A172 (cell line): ENCODE results near the gene SLC22A4. TPM values are rescaled to one million over a fixed set of nuclear protein-coding genes. Genes with fewer than 3 reads are reported as not detected.

Experiments
- DNase-seq: peaks from one replicate; pipeline ENCODE4 v3.0.0-alpha.2; 2015; ENCODE audit warnings: low spot score
- total RNA-seq: library from RNA; depleted of rRNA; stranded (reverse); fragments of >200 nt; shearing (Covaris generic); gene quantifications from 2 replicates; pipeline ENCODE4 v1.2.3, GENCODE V29; 2014

Gene SLC22A4
- total RNA-seq, 1 experiment from 2014 or later, result 4.9 TPM

DNA sequence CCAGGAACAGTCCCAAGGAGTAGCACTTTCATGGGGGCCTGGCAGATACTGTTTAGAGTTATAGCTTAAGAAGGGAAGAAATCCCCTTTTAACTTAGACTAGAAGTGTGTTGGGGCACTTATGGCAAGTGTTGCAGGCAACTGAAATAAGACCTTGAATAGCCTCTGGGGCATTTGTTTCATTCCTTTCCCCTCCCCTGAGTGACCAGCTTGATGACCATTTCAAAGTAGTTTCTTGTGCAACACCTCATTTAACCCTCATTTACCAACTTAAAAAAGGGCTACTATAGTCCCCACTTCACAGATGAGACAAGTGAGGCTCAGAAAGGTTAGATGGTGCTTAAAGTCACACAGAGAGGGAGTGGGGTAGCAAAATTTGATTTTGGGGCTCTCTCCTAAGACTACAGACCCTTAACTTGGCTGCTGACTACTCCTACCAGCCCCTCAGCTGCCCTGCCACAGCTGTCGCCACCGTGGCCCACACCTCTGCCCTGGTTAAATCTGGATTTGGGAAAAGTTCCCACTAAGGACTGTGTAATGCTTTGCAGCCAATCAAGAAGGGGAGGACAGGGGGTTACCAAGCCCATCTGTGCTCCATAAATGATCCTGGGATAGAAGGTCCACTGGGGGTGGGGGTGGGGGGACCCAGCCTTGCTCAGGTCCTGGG, 31.2 kb upstream of the SLC22A4 start:
- DNase-seq, result no peak

DNA sequence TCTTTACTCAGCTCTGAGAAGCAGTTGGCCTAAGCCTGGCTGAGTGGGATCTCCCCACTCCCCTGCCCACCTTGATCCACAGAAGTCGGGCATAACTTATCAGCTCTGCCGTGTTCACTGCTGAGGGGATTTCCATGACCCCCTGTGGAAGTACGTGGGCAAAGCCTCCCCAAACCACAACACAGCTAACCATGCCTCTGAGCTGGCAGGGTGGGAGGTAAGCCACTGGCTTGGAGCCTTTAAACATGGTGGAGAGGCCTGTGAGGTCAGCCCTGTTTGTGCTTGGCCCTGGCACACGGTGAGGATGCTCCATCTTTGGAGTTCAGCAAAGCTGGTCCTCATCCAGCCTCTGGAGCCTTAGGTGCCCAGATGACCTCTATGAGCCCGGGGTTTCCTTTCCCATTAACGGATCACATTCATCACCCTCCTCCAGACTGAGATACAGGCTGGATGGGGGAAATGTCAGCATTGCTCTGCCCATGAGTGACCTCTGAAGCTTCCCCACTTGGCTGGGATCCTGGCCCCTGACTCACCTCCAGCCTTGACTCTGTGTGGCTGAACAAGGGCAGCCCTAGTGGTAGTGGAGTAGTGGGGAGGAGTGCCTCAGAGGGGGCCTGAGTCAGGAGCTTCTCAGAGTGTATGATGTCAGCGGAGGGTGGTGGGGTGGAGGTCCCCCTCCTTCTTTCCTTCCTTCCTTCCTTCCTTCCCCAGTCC, 30.5 kb upstream of the SLC22A4 start:
- DNase-seq, result peak; percentile 91

DNA sequence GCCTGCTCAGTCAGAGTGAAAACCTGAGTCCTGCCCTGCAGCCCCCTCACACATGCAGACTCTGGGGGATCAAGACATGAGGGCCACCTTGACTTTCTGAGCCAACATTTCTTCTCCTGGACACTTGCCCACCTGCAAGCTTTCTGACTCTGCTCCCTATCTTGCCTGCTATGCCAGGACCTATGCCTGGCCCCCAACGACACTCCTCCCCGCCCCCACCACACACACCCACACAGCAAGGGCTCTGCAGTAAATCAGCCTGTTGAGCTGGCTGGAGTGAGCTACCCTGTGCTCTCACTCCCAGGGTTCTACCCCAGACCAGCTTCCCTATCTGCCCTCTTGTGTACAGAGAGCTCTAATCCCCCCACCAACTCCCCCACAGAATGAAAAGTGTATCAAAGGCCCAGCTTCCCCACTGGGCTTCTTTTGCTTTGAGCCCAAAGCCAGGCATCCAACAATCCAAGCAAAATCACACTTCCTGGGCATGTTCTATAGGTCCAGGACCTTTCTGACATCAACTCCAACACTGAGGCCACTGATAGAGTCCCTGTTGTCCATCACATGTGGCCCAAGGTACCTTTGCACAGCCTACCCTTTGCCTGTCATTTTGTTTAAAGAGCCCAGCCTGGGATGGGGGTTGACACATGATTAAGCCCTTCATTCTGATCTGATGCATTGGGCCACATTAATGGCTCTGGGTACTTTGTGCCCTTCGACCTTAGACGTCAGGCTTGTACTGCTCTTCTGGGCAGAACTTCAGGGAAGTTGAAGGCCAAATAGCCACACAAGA, 29.5 kb upstream of the SLC22A4 start:
- DNase-seq, result no peak

GRCh38 chr5:132265336-132266030, 28.7 kb upstream of the SLC22A4 start:
- DNase-seq, result peak; percentile 94

GRCh38 chr5:132266031-132266835, 28.0 kb upstream of the SLC22A4 start:
- no peak for DNase-seq

DNA sequence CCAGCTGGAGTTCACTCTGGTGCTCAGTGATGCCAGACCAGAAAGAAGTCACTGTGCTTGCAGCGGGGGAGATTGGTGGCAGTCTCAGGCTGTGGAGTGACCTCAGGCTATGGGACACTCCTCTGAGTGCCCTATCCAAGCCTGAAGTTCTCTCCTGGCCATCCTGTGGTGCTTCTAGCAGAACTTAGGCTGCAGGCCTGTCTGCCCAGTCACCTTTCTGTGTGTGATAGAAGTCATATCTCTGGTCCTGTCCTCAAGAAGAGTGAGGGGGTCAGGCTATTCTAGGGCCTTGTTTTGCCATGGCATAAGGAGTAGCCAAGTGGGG, 27.4 kb upstream of the SLC22A4 start:
- no peak for DNase-seq

DNA sequence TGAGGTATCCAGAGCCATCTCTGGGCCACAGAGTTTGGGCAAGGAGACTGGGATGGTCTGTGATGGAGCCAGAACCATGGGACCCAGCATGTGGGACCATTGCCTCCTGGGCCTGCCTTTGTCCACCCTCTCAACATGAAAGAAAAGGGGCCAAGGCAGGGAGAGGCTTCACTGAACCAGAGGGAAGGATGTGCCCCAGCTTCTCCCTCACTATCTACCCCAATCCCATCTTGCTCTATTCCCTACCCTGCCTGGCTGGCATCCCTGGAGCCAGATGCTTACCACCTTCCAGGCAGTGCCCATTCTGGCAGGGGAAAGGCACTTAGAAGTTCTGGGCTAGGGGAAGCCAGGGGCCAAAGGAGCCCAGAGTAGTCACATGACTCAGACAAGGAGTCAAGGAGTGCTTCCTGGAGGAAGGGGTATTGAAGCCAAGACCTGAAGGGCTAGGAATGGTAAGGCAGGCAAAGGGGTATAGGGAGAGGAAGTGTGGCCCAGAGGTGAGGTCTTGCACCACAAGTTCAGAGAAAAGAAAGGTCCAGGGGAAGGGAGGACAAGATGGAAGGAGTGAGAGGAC, 26.9 kb upstream of the SLC22A4 start:
- DNase-seq, result no peak

- DNase-seq, result no peak
Measured at GRCh38 chr5:132267931-132268768, 26.0 kb upstream of the SLC22A4 start.

GRCh38 chr5:132268769-132269551, 25.2 kb upstream of the SLC22A4 start:
- peak; percentile 73 for DNase-seq

GRCh38 chr5:132269635-132270334, 24.4 kb upstream of the SLC22A4 start:
- DNase-seq, result no peak

DNA sequence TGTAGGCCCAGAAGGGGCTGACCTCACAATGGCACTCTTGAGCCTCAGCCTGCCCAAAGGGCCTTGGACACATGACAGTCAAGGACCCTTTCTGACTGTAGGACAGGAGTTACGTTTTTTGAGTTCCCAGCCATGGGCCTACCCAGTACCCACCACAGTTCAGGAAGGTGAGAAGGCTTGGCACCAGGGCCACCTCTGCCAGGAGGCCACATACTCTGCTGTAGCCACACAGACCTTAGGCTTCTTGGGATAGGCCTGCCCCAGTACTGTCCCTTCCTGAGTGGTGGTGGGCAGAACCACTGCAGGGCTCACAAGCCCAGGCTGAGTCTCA, 23.9 kb upstream of the SLC22A4 start:
- no peak for DNase-seq

- DNase-seq, result no peak
Measured at GRCh38 chr5:132270706-132271105, 23.5 kb upstream of the SLC22A4 start.

GRCh38 chr5:132271251-132272246, 22.6 kb upstream of the SLC22A4 start:
- no peak for DNase-seq

- DNase-seq, result no peak
Measured at GRCh38 chr5:132272311-132273210, 21.6 kb upstream of the SLC22A4 start.

DNA sequence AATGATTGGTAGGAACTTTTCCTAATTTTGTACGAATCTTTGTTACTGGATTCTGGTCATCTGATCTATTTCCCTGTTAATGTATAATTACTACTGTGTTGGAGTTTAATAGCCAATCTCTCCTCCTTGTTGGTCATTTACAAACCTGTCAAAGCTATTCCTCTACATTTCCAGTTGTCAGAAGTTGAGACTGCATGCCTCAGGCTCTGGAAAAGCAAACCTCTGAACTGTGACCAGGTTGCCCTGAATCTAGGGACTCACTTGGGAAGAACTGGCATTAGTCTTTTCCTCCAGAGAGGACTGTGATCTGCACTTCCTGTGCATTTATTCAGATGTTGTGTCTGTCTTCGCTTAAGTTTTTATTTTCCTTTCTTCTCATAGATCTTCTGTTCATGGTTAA, 20.6 kb upstream of the SLC22A4 start:
- no peak for DNase-seq

GRCh38 chr5:132274050-132274792, 20.0 kb upstream of the SLC22A4 start:
- no peak for DNase-seq
